GM19324 (cell line): ENCODE results near the gene PCDH15.

Experiments used
- ATAC-seq: cut with Tn5 transposase; IDR thresholded peaks from one replicate; pipeline ENCODE4 v1.9.1; 2021; ENCODE audit warnings: mild to moderate bottlenecking, moderate library complexity; ENCODE audit not compliant: unreplicated experiment, low FRiP score

The PCDH15 gene

DNA sequence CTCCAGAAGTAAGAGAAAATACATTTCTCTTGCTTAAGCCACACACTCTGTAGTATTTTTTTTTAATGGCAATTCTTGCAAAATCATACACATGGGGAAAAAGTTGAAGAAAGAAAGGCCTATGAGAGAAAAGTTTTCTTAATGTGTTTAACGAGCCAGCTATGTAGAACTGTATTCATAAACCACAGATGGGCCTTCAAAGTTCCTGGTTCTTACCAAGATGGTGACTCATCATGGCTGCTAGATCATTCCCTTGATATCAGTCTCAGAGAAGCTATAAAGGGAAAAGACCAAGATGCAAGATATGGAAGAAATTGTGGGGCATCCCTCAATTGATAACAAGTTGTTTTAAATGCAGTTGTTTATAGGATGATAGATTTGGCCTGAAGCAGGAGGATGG, 1035.7 kb downstream of the PCDH15 start:
- no peak for ATAC-seq

DNA sequence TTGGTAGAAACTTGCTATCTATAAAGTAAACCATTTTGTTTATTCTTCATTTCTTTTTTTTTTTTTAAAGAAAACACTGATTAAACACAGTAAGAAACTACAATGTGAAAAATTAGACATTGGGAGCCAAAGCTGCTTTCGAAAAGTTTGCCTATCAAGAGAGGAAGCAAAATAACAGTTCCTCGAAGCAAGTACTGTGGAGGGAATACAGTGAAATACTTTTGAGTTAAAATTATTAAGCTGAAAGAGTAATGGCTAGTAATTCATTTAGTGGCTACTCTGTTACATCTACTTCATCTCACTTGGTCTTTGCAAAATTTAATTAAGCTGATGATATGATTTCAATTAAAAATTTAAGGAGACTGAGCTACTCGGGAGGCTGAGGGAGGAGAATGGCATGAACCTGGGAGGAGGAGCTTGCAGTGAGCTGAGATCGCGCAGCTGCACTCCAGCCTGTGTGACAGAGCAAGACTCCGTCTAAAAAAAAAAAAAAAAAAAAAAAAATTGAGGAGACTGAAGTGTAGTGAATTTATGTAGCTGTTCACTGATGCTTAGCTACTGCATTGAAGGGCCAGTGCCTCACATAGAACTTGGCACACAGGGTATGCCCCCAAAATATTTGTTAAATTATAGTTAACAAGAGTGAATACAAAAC, 1046.3 kb downstream of the PCDH15 start:
- no peak for ATAC-seq
